ENCODE measurements around the gene WFDC9.
"Not testable (repeated sequence)": the region's sequence is repeated elsewhere in the genome, so short reads cannot be mapped to it uniquely, and the experiment has no call there.

Gene WFDC9
- 0 reads per million in 2 experiments for total RNA-seq

DNA sequence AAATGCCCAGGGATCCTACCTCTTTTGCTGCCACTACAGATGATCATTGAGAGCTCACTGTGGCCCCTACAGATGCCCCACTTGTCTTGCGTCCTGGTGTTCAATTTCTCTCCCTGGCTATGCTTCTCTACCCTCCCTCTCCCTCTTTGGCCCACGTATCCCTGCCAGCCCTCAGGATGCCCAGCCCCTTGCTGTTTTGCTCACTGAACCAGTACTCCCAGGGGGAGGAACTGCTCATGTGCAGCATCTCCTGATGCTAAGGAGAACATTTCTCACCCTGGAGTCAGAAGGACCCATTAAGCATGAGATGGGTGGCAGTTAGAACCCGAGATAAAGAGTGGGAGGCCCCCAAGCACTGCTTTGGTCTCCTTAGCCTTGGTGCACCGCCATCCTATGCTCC, at the start of gene WFDC9:
TSS of gene WFDC9 (minus strand) at position 101 of the 400 bp plus-strand sequence. CDS start 21,103 bp downstream, outside the sequence.
- DNase-seq (ENCODE audit: low read depth), result no peak

DNA sequence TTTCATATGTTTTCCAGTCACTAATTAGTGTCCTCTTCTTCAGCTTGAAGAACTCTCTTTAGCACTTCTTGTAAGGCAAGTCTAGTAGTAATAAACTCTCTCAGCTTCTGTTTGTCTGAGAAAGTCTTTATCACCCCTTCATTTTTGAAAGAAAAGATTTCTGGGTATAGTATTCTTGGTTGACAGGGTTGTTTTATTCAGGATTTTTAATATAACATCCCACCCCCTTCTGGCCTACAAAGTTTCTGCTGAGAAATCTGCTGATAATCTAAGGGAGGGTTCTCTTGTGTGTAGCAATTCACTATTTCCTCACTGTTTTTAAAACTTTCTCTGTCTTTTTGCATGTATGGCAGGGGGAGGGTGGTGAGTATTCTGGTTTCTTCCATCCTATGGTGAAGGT, 48.6 kb upstream of the WFDC9 start:
- no peak for DNase-seq (ENCODE audit: low read depth)

GRCh38 chr20:45672765-45673164, 41.7 kb upstream of the WFDC9 start:
- no peak for DNase-seq (ENCODE audit: low read depth)

DNA sequence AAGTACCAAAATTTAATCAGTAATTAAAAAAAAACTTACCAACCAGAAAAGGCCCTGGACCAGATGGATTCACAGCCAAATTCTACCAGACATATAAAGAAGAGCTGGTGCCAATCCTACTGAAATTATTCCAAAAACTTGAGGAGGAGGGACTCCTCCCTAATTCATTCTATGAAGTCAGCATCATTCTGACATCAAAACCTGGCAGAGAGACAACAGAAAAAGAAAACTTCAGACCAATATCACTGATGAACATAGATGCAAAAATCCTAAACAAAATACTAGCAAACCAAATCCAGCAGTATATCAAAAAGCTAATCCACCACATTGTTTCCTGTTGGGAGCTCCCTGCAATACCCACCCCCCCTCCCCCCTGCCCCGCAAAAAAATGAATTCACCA, 39.1 kb upstream of the WFDC9 start, which contains the start of gene WFDC11:
TSS of gene WFDC11 (minus strand) at position 101 of the 400 bp plus-strand sequence. CDS start 19,639 bp downstream, outside the sequence.
- no peak for DNase-seq (ENCODE audit: low read depth)

DNA sequence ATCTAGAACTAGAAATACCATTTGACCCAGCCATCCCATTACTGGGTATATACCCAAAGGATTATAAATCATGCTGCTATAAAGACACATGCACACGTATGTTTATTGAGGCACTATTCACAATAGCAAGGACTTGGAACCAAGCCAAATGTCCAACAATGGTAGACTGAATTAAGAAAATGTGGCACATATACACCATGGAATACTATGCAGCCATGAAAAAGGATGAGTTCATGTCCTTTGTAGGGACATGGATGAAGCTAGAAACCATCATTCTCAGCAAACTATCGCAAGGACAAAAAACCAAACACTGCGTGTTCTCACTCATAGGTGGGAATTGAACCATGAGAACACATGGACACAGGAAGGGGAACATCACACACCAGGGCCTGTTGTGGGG, 26.0 kb upstream of the WFDC9 start:
- DNase-seq (ENCODE audit: low read depth), result not testable (repeated sequence)

DNA sequence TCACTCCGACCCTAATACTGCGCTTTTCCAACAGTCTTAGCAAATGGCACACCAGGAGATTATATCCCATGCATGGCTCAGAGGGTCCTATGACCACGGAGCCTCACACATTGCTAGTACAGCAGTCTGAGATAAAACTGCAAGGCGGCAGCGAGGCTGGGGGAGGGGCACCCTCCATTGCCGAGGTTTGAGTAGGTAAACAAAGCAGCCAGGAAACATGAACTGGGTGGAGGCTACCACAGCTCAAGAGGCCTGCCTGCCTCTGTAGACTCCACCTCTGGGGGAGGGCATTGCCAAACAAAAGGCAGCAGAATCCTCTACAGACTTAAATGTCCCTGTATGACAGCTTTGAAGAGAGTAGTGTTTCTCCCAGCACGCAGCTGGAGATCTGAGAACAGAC, 20.6 kb upstream of the WFDC9 start:
- not testable (repeated sequence) for DNase-seq (ENCODE audit: low read depth)

DNA sequence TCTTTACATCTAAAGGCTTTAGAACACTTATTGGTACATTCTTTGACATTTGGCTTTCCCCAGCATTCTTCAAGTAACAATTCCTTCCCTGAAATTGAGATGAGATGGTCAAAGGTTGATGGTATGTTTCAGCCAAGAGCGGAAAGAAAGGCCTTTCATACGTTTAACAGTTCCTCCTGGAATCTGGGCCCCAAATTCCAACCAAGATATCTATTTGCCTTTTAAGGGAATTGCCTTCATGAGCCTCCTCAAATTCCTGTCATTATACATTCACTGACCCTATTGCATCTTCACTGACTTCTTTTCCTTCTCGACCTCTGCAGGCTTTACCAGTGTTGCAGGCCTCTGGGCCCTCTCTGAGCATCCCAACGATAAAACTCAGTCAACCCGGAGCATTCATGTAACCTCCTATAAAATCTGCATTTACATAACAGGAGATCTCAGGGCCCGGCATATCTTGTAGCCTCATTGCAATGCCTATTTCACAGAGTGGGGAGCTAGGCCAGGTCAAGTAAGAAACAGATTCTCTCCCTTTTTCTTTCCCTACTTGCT, 18.3 kb upstream of the WFDC9 start:
- no peak for DNase-seq (ENCODE audit: low read depth)

DNA sequence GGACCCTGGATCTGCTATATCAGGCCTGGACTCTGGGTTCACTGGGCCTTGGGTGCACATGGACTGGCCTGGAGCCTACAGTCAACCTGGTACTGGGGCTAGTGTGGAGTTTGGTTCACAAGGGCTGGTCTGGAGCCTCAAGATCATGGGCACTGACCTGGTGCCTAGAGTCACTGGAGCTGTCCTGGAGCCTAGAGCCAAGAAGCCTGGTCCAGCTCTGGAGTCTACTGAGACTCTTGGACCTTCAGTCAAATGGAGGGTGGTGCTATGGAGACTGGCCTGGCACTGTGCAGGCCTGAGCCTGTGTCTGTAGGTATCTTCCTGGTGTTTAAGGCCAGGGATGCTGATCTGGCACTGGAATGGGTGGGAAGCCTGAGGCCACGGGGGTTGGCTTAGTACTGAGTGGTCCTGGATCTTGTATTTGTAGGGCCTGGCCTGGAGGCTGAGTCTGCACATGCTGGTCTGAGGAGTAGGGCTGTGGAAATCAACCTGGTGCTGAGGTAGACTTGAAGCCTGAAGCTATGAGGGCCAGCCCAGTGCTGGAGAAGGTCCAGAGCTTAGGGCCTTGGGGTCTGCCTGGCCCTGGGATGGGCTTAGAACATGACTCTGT, 16.5 kb upstream of the WFDC9 start:
- no peak for DNase-seq (ENCODE audit: low read depth)

GRCh38 chr20:45646875-45647274, 15.8 kb upstream of the WFDC9 start:
- DNase-seq (ENCODE audit: low read depth), result no peak

- DNase-seq (ENCODE audit: low read depth), result not testable (repeated sequence)
These were observed 14.8 kb upstream of the WFDC9 start for GRCh38 chr20:45645869-45646268.

DNA sequence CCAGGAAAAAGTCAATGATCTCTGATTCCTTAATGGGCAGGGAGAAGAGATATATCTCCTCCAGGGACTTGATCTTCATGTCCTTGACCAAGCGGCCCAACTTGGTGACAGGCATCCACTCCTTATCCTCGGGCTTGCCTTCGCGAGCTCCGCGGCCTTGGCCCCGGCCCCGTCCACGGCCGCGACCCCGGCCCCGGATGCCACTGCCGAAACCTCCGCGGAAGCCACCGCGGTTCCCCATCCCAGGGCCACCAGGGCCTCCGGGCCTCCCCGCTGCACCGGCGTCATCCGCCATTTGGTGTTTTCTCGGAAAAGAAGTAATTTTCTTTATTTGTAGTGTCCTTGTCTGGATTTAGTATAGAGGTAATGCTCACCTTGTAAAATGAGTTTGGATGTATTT, 10.0 kb upstream of the WFDC9 start:
- DNase-seq (ENCODE audit: low read depth), result not testable (repeated sequence)

GRCh38 chr20:45639687-45640086, 8.6 kb upstream of the WFDC9 start:
- DNase-seq (ENCODE audit: low read depth), result no peak

DNA sequence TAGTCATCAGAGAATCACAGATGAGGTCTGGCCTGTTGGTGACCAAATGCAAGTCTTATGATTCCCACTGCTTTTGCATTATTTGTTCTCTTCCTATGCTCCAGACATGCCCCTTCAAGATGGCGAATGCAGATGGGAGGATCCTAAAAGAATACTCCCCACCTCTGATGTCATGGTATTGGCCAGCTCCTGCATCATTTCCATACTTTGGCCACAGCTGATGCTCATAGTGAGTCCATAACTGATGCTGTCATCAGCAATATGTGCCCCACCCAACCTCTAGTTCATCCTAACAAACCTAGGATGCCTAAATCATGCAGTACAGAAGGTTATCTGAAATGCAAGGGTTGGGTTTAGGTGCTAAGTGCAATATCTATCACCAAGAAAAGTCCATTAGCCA, 5.4 kb upstream of the WFDC9 start:
- DNase-seq (ENCODE audit: low read depth), result no peak

GRCh38 chr20:45630371-45630770, 713 bp downstream of the WFDC9 start:
- DNase-seq (ENCODE audit: low read depth), result no peak

- DNase-seq (ENCODE audit: low read depth), result no peak
These were observed 1.5 kb downstream of the WFDC9 start, which contains the start of gene WFDC10A for GRCh38 chr20:45629496-45630100. Gene WFDC10A, plus strand, starts transcription at chr20:45629739. Its CDS starts 75 bp downstream, at chr20:45629814.

- DNase-seq (ENCODE audit: low read depth), result no peak
These were observed 4.5 kb downstream of the WFDC9 start for GRCh38 chr20:45626540-45626939.

- DNase-seq (ENCODE audit: low read depth), result no peak
These were observed 9.5 kb downstream of the WFDC9 start for GRCh38 chr20:45621593-45621992.

GRCh38 chr20:45617591-45617990, 13.5 kb downstream of the WFDC9 start:
- DNase-seq (ENCODE audit: low read depth), result no peak

DNA sequence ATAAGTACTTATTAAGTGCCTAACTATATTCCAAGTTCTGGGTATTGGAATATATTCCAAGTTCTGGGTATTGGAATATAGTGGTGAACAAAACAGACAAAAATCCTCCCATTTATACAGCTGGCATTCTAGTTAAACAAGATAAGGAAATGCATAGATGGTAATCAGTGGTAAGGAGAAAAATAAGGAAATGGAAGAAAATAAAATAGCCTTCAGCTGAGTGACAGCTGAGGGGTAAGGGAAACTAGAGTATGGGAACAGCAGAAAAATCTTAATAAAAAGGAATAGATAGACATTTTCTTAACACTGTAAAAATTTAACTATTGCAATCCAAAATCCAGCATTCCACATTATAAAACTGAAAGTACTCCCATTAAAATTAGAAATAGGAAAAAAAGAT, 18.8 kb downstream of the WFDC9 start:
- DNase-seq (ENCODE audit: low read depth), result no peak

DNA sequence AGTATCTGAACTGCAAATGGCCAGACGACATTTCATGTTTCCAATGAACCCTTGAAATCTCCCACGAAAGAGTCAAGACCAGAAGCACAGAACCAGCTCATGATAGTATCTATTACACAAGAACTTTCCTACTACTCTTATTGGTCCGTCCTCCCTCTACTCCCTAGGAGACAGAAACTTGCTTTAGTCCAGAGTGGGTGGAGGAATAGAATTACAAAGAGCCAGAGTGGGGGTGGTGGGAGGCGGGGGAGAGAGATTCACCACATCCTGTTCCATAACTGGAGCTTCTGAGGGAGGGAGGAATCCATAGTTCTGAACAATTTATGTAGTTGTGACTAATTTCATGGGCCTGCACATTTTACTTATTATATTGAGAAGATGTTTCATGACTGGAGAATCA, 20.0 kb downstream of the WFDC9 start:
- no peak for DNase-seq (ENCODE audit: low read depth)

- DNase-seq (ENCODE audit: low read depth), result no peak
These were observed 23.3 kb downstream of the WFDC9 start for GRCh38 chr20:45607810-45608209.

- DNase-seq (ENCODE audit: low read depth), result no peak
These were observed 35.8 kb downstream of the WFDC9 start for GRCh38 chr20:45595235-45595634.

- DNase-seq (ENCODE audit: low read depth), result no peak
These were observed 37.6 kb downstream of the WFDC9 start for GRCh38 chr20:45593498-45593897.

All from T follicular helper cell (primary cell).